GM19372 (cell line): ENCODE data around the gene GNB2.

Experiments used
- ATAC-seq: cut with Tn5 transposase; IDR thresholded peaks from one replicate; pipeline ENCODE4 v1.9.1; 2021; ENCODE audit warnings: mild to moderate bottlenecking, low read depth, moderate library complexity; ENCODE audit not compliant: unreplicated experiment

Gene GNB2

GRCh38 chr7:100673302-100673941, at the start of gene GNB2:
TSS of gene GNB2 (plus strand) at chr7:100673740. CDS start at chr7:100676266, 2,526 bp downstream.
- ATAC-seq = peak; percentile 67

GRCh38 chr7:100623951-100624824, 49.4 kb upstream of the GNB2 start:
- ATAC-seq = no peak

- no peak for ATAC-seq
Measured at GRCh38 chr7:100626055-100626454, 47.5 kb upstream of the GNB2 start.

- peak; percentile 81 for ATAC-seq
Measured at GRCh38 chr7:100626530-100627237, 46.9 kb upstream of the GNB2 start.

GRCh38 chr7:100627238-100627549, 46.3 kb upstream of the GNB2 start:
- ATAC-seq = no peak

- no peak for ATAC-seq
Measured at GRCh38 chr7:100629117-100629716, 44.3 kb upstream of the GNB2 start.

GRCh38 chr7:100630066-100630465, 43.5 kb upstream of the GNB2 start:
- no peak for ATAC-seq

GRCh38 chr7:100632951-100633717, 40.4 kb upstream of the GNB2 start:
- ATAC-seq = no peak

GRCh38 chr7:100639995-100640516, 33.5 kb upstream of the GNB2 start:
- no peak for ATAC-seq

GRCh38 chr7:100640517-100641440, 32.8 kb upstream of the GNB2 start:
- ATAC-seq = no peak

GRCh38 chr7:100641463-100641859, 32.1 kb upstream of the GNB2 start, which contains the start of gene TFR2:
TSS of gene TFR2 (minus strand) at chr7:100641552. CDS start at chr7:100641509, 43 bp downstream.
- no peak for ATAC-seq

- ATAC-seq = no peak
Measured at GRCh38 chr7:100641860-100642533, 31.5 kb upstream of the GNB2 start.

GRCh38 chr7:100642534-100642907, 31.0 kb upstream of the GNB2 start:
- ATAC-seq = no peak

GRCh38 chr7:100649826-100650565, 23.5 kb upstream of the GNB2 start:
- no peak for ATAC-seq

- no peak for ATAC-seq
Measured at GRCh38 chr7:100654908-100655831, 18.4 kb upstream of the GNB2 start.

- ATAC-seq = no peak
Measured at GRCh38 chr7:100655908-100656674, 17.4 kb upstream of the GNB2 start, which contains the start of gene ACTL6B. TSS of gene ACTL6B (minus strand) at chr7:100656448. CDS start at chr7:100656354, 94 bp downstream.
